Left lung (tissue), 10 donors: Measurements from ENCODE around the gene TMEM9B. TPM values are rescaled to one million over a fixed set of nuclear protein-coding genes. Genes with fewer than 3 reads are reported as not detected.

Experiments used
- ATAC-seq: fragments of 200-7000 bp; cut with Tn5 transposase; one replicate; pipeline ENCODE4 v1.9.1; 2020; ENCODE audit warnings: moderate library complexity
- DNase-seq, 4 donors: peaks; one replicate each; pipeline ENCODE4 v3.0.0-alpha.2; 2013 to 2020
- H3K27ac ChIP-seq, 2 donors: fragments of 200-600 bp; sonication (generic) in 1 of 2; one replicate each; pipeline versions ENCODE4 v1.5.0 to v1.8.0; 2020 to 2021
- H3K27me3 ChIP-seq, 2 donors: fragments of 200-600 bp; sonication (generic) in 1 of 2; one replicate each; pipeline versions ENCODE4 v1.5.0 to v1.8.0; 2020 to 2021
- H3K36me3 ChIP-seq, 2 donors: fragments of 200-600 bp; sonication (generic) in 1 of 2; one replicate each; pipeline versions ENCODE4 v1.5.0 to v1.8.0; 2020 to 2021
- H3K4me1 ChIP-seq, 2 donors: fragments of 200-600 bp; one replicate each; pipeline ENCODE4 v1.8.0; 2021
- H3K4me3 ChIP-seq, 2 donors: fragments of 200-600 bp; sonication (generic) in 1 of 2; one replicate each; pipeline versions ENCODE4 v1.5.0 to v1.8.0; 2020 to 2021; ENCODE audit warnings: mild to moderate bottlenecking in 1 of 2
- H3K9me3 ChIP-seq, 2 donors: fragments of 200-600 bp; sonication (generic) in 1 of 2; one replicate each; pipeline versions ENCODE4 v1.5.0 to v1.8.0; 2020 to 2021
- intact Hi-C, 2 donors: fragments of 100-400 bp; cut with DNase I; formaldehyde crosslinking; loops; one replicate each; pipeline versions ENCODE4 v1.11.2 to v1.14.2; 2022
- polyA plus RNA-seq, 6 donors: library from polyadenylated mRNA; unstranded; fragments of 120-200 nt; gene quantifications; one replicate each; pipeline ENCODE4 v1.2.1, GENCODE V29; 2013; ENCODE audit not compliant: insufficient read length in 6 of 6
- total RNA-seq, 2 donors: library from RNA; stranded (reverse); fragmentation: NEBNext Ultra II Directional; extraction: Animal tissue kit (Norgen Biotek cat#: 25700); gene quantifications; one replicate each; pipeline ENCODE4 v1.2.1, GENCODE V29; 2021
- TF ChIP-seq, protein P1 (sequence below), 2 donors: fragments of 200-600 bp; sonication (generic) in 1 of 2; IDR thresholded peaks; one replicate each; pipeline versions ENCODE4 v1.5.0 to v1.8.0; 2021; ENCODE audit warnings: antibody characterized with exemption in 2 of 2
- donor health status: DM: no; HTN: yes; CAD: no.
- donor health status: DM: no; HTN: no; CAD: no.

Gene TMEM9B
- total and polyA plus RNA-seq, 8 donors, result 43.4 to 61.7 (median 50.2) TPM

DNA sequence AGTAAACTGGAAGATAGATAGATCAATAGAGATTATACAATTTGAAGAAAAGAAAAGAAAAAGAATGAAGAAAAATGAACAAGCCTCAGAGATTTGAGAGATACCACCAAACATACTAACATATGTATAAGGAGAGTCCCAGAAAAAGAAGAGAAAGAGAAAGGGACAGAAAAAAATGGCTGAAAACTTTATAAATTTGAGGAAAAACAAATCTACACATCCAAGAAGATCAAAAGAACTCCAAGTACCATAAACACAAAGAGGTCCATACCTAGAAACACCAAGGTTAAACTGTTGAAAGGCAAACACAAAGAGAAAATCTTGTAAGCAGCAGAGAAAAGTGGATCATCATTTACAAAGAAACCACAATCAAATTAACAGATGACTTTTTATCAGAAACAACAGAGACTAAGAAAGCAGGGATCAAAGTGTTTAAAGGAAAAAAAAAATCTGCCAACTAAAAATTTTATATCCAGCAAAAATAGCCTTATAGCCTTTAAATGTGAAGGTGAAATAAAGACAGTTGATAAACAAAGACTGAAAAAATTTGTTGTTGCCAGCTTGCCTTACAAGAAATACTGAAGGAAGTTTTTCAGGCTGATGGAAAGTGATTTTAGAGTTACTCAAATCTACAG lies 65.0 kb downstream of the TMEM9B start:
- intact Hi-C loops, result no loop called here
- no peak overlapping the region for H3K4me3 ChIP-seq
- DNase-seq (no peak), ATAC-seq (no peak)
- H3K36me3 ChIP-seq, result no peaks in the 10 kb centered on the region
- no peaks in the 10 kb centered on the region for H3K4me1 ChIP-seq
- TF ChIP-seq, protein P1, sequence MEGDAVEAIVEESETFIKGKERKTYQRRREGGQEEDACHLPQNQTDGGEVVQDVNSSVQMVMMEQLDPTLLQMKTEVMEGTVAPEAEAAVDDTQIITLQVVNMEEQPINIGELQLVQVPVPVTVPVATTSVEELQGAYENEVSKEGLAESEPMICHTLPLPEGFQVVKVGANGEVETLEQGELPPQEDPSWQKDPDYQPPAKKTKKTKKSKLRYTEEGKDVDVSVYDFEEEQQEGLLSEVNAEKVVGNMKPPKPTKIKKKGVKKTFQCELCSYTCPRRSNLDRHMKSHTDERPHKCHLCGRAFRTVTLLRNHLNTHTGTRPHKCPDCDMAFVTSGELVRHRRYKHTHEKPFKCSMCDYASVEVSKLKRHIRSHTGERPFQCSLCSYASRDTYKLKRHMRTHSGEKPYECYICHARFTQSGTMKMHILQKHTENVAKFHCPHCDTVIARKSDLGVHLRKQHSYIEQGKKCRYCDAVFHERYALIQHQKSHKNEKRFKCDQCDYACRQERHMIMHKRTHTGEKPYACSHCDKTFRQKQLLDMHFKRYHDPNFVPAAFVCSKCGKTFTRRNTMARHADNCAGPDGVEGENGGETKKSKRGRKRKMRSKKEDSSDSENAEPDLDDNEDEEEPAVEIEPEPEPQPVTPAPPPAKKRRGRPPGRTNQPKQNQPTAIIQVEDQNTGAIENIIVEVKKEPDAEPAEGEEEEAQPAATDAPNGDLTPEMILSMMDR (IDR thresholded peaks at IDR 0.05), result no peak
- no peaks in the 10 kb centered on the region for H3K27me3 ChIP-seq
- H3K9me3 ChIP-seq, result peaks cover 6 to 27% of the 10 kb centered on the region in 2 donors
- H3K27ac ChIP-seq, result no peak overlapping the region

Other genes starting within 250 kb of the TMEM9B start
- 10 to 100 TPM; 23.2 to 29.1 TPM for gene AKIP1, start 53.3 kb downstream of the TMEM9B start, total RNA-seq
- 10 to 100 TPM; 20.1 to 25.7 (median 22.0) TPM for gene AKIP1, start 53.3 kb downstream of the TMEM9B start, polyA plus RNA-seq
- gene C11orf16, start 31.5 kb downstream of the TMEM9B start, total RNA-seq, result 1 to 10 TPM in 1 of 2 donors, not detected in 1; 2.0 TPM
- gene C11orf16, start 31.5 kb downstream of the TMEM9B start, polyA plus RNA-seq, result 1 to 10 TPM; 1.5 to 8.1 (median 4.5) TPM
- not detected for gene ASCL3, start 21.4 kb downstream of the TMEM9B start, total RNA-seq
- under 1 TPM in 3 of 6 donors, not detected in 3; 0.21 to 0.60 (median 0.26) TPM for gene ASCL3, start 21.4 kb downstream of the TMEM9B start, polyA plus RNA-seq
- 1 to 10 TPM; 1.1 to 2.3 TPM for gene NRIP3, start 39.6 kb upstream of the TMEM9B start, total RNA-seq
- 1 to 10 TPM; 2.4 to 4.8 (median 3.0) TPM for gene NRIP3, start 39.6 kb upstream of the TMEM9B start, polyA plus RNA-seq
- gene SCUBE2, start 127.2 kb upstream of the TMEM9B start, total RNA-seq, result 1 to 10 TPM; 2.7 to 3.9 TPM
- gene SCUBE2, start 127.2 kb upstream of the TMEM9B start, polyA plus RNA-seq, result 10 to 100 TPM; 29.7 to 55.9 (median 41.7) TPM